OCI-LY7 (cell line): ENCODE results near the gene LRRC7. TPM values are rescaled to one million over a fixed set of nuclear protein-coding genes. Genes with fewer than 3 reads are reported as not detected.

Source experiments
- BruUV-seq: library from RNA; stranded (reverse); fragments of 400-500 nt; replicated peaks from 2 replicates; lab custom pipeline; 2021; lab: Mats Ljungman, UMichigan
- CTCF ChIA-PET: fragments of 300-600 bp; sonication (Branson Sonifier 250); formaldehyde crosslinking; loops from one replicate; lab custom pipeline; 2022; ENCODE audit warnings: antibody characterized with exemption; ENCODE audit not compliant: unreplicated experiment; lab: Charles Lee
- POLR2A ChIA-PET: fragments of 300-600 bp; sonication (Branson Sonifier 250); formaldehyde crosslinking; loops from one replicate; lab custom pipeline; 2022; ENCODE audit warnings: antibody characterized with exemption; lab: Charles Lee
- DNase-seq: peaks from one replicate; pipeline ENCODE4 v3.0.0-alpha.2; 2015; ENCODE audit warnings: low spot score
- H2AFZ ChIP-seq: fragments of 200-600 bp; sonication (generic), shearing (Covaris generic); 2 replicates; pipeline ENCODE4 v1.6.1; 2014; ENCODE audit warnings: mild to moderate bottlenecking, antibody characterized with exemption, low read length, moderate library complexity
- H3K27ac ChIP-seq: fragments of 200-600 bp; sonication (generic); 2 replicates; pipeline ENCODE4 v1.5.1; 2014; ENCODE audit warnings: mixed run types, low read depth, mild to moderate bottlenecking, moderate library complexity, low read length, inconsistent platforms; ENCODE audit not compliant: poor library complexity, severe bottlenecking
- H3K36me3 ChIP-seq: fragments of 200-600 bp; sonication (generic); 2 replicates; pipeline ENCODE4 v1.6.1; 2014; ENCODE audit warnings: mild to moderate bottlenecking, antibody characterized with exemption, low read length, moderate library complexity, mixed read lengths; ENCODE audit not compliant: insufficient read depth
- H3K4me1 ChIP-seq: fragments of 200-600 bp; sonication (generic); 2 replicates; pipeline ENCODE4 v1.5.1; 2014; ENCODE audit warnings: mild to moderate bottlenecking, low read length; ENCODE audit not compliant: insufficient read depth, poor library complexity, severe bottlenecking
- H3K4me2 ChIP-seq: fragments of 200-600 bp; sonication (generic); 2 replicates; pipeline ENCODE4 v1.6.1; 2014; ENCODE audit warnings: mild to moderate bottlenecking, low read length
- H3K4me3 ChIP-seq: fragments of 200-600 bp; sonication (generic); 2 replicates; pipeline ENCODE4 v1.5.1; 2014; ENCODE audit warnings: mild to moderate bottlenecking, low read depth, low read length; ENCODE audit not compliant: poor library complexity, severe bottlenecking
- H3K79me2 ChIP-seq: fragments of 200-600 bp; sonication (generic); 2 replicates; pipeline ENCODE4 v1.6.1; 2016; ENCODE audit warnings: low read depth, mild to moderate bottlenecking, low read length, moderate library complexity, mixed read lengths; ENCODE audit not compliant: insufficient read depth
- H3K9me2 ChIP-seq: fragments of 200-600 bp; sonication (generic); 2 replicates; pipeline ENCODE4 v1.6.1; 2016; ENCODE audit warnings: mild to moderate bottlenecking, low read length, mixed read lengths; ENCODE audit not compliant: insufficient read depth
- H3K9me3 ChIP-seq: fragments of 200-600 bp; sonication (generic); 2 replicates; pipeline ENCODE4 v1.6.1; 2014; ENCODE audit warnings: mild to moderate bottlenecking, mixed run types, low read length, mixed read lengths
- H4K20me1 ChIP-seq: fragments of 200-600 bp; sonication (generic); 2 replicates; pipeline ENCODE4 v1.6.1; 2014; ENCODE audit warnings: mild to moderate bottlenecking, antibody characterized with exemption, low read length, moderate library complexity, mixed read lengths; ENCODE audit not compliant: insufficient read depth
- CTCF ChIP-seq: fragments of 200-600 bp; sonication (generic); conservative IDR thresholded peaks from 2 replicates; pipeline ENCODE4 v1.5.1; 2014; ENCODE audit warnings: mild to moderate bottlenecking, antibody characterized with exemption, low read length, moderate library complexity, mixed read lengths
- EZH2phosphoT487 ChIP-seq: fragments of 200-600 bp; sonication (generic); IDR thresholded peaks from 2 replicates; pipeline ENCODE4 v1.6.1; 2018; ENCODE audit warnings: low read depth, borderline replicate concordance, mild to moderate bottlenecking, mixed run types, antibody characterized with exemption, low read length, moderate library complexity, mixed read lengths
- intact Hi-C: fragments of 100-400 bp; cut with micrococcal nuclease; formaldehyde crosslinking; loops from one replicate; pipeline ENCODE4 v1.10.0; 2022; ENCODE audit not compliant: unreplicated experiment
- total RNA-seq, 2 experiments: library from RNA; depleted of rRNA in 1 of 2; stranded (reverse); fragments of >200 nt in 1 of 2; shearing (Covaris generic) in 1 of 2; gene quantifications; 2 replicates each; pipeline ENCODE4 v1.2.3, GENCODE V29; 2014 to 2022

LRRC7 gene
- total RNA-seq, 2 experiments from 2014 or later = not detected

DNA sequence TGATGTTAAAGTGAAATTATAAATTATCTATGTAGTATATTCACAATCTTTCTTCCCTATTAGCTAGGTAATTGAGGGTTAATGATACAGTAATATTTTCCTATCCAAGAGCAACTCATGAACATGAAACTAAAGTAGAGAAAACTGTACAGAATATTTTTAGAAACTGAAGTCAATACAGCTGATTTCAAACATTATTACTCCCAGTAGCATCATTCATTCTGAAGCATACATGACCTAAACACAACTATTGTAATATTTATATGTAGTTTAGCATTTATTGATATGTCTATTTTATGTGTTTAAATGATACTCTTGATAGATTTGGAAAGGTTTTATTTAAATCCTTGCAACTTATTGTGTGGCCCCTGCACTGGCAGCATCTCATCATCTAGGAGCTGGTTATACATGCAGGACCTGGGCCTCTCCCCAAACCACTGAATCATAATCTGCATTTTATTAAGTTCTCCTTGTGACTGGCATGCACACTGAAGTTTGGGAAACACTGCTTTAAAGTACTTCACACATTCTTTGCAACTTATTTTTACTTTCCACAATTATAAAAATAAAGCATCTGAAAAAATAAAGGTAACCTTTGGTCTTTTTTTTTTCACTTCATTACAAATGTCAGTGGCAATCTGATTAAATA, 437.8 kb downstream of the LRRC7 start:
- no peak overlapping the region for H3K4me2 ChIP-seq
- no peaks in the 10 kb centered on the region for H3K4me1 ChIP-seq
- intact Hi-C loops = no loop called here
- POLR2A ChIA-PET = interaction anchor here (0.5 to 0.7 kb wide), 2 partner anchors 24 to 201 kb away, joined by 3 read pairs; no protein-coding TSS in a partner anchor
- H2AFZ ChIP-seq = no peak overlapping the region
- no peak overlapping the region for H3K4me3 ChIP-seq
- H3K9me2 ChIP-seq = no peaks in the 10 kb centered on the region
- no peak for DNase-seq
- H3K9me3 ChIP-seq = no peaks in the 10 kb centered on the region
- H4K20me1 ChIP-seq = no peaks in the 10 kb centered on the region
- H3K27ac ChIP-seq = no peak overlapping the region
- no TSS peak for BruUV-seq
- CTCF ChIA-PET = no interaction called here
- no peaks in the 10 kb centered on the region for H3K36me3 ChIP-seq
- no peaks in the 10 kb centered on the region for H3K79me2 ChIP-seq
- TF ChIP-seq CTCF = no peak
- no peak for TF ChIP-seq EZH2phosphoT487

DNA sequence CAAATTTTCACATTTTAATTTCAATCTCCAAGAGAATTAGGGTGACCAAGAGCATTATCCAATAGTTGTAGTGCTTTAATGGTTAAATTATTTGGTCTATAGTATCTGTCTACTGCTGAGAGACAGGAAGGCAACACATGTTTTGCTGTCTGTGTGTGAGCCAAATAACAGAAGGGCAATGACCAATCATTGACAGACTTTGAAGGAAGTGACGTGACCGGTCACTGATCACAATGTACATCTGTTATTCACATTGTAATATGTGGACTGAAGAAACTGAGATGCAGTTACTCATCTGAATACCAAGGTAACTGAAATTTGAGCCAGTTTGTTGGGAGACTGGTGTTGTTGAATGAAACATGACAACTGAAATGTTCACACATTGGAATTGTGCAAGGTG, 440.9 kb downstream of the LRRC7 start:
- ChIA-PET POLR2A (no interaction called here), CTCF (no interaction called here)
- Histone ChIP-seq H3K4me1 (no peaks in the 10 kb centered on the region), H3K79me2 (no peaks in the 10 kb centered on the region), H3K27ac (no peak overlapping the region), H3K9me3 (no peaks in the 10 kb centered on the region), H3K4me2 (no peak overlapping the region), H2AFZ (no peak overlapping the region), H4K20me1 (no peaks in the 10 kb centered on the region), H3K4me3 (no peak overlapping the region), H3K9me2 (peaks cover 1% of the 10 kb centered on the region; the same call in 1 of the 2 replicates), H3K36me3 (no peaks in the 10 kb centered on the region)
- intact Hi-C loops = no loop called here
- no TSS peak for BruUV-seq
- no peak for TF ChIP-seq EZH2phosphoT487
- TF ChIP-seq CTCF = no peak
- no peak for DNase-seq

DNA sequence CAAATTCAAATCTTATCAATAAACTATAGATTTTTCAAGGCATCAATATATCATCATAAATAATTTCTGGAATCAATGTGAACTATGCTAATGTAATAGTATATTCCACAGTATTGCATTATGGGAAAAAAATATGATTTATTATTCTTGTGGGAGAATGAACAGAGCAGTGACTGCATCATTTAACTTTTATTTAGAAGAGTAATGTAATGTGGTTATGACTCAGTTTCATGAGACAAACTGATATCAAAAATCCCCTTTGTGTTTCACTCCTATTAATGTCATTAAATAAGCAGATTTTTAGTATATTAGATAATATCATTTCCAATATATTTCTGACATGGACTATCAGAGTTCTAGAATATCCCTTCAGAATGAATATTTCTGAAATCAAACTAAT, 450.0 kb downstream of the LRRC7 start:
- POLR2A ChIA-PET = no interaction called here
- BruUV-seq = no TSS peak

More for the DNA sequence above, 450.0 kb downstream of the LRRC7 start:
- Histone ChIP-seq H4K20me1 (no peaks in the 10 kb centered on the region), H3K79me2 (no peaks in the 10 kb centered on the region), H3K9me2 (peaks cover 3% of the 10 kb centered on the region; the same call in 1 of the 2 replicates), H2AFZ (no peak overlapping the region), H3K9me3 (no peaks in the 10 kb centered on the region), H3K27ac (no peak overlapping the region), H3K4me3 (no peak overlapping the region), H3K4me1 (no peaks in the 10 kb centered on the region), H3K4me2 (no peak overlapping the region), H3K36me3 (no peaks in the 10 kb centered on the region)
- TF ChIP-seq CTCF (no peak), EZH2phosphoT487 (no peak)
- intact Hi-C loops = no loop called here
- no peak for DNase-seq
- CTCF ChIA-PET = no interaction called here
